IMR-90 (cell line): ENCODE measurements around the gene KLF11. TPM values are rescaled to one million over a fixed set of nuclear protein-coding genes. Genes with fewer than 3 reads are reported as not detected.
A peak's percentile ranks its signal among the peaks of the same experiment; 100 is the strongest.

Source experiments
- ATAC-seq: fragments of 200-7000 bp; cut with Tn5 transposase; 2 replicates; pipeline ENCODE4 v1.9.1; 2020; ENCODE audit warnings: low read depth, mild to moderate bottlenecking, moderate library complexity
- BruUV-seq: library from RNA; stranded (reverse); fragments of 400-500 nt; replicated peaks from 2 replicates; lab custom pipeline; 2021; lab: Mats Ljungman, UMichigan
- CTCF ChIA-PET: fragments of 300-600 bp; formaldehyde crosslinking; extraction: SDS; loops from one replicate; lab custom pipeline; 2021; ENCODE audit warnings: antibody characterized with exemption; lab: Yijun Ruan, JAX
- POLR2A ChIA-PET: fragments of 300-600 bp; sonication (Branson Sonifier 250); formaldehyde crosslinking; loops from one replicate; lab custom pipeline; 2022; ENCODE audit warnings: antibody characterized with exemption; ENCODE audit not compliant: unreplicated experiment; lab: Charles Lee
- DNase-seq: peaks from one replicate; pipeline ENCODE4 v3.0.0; 2013
- H2AFZ ChIP-seq: replicated peaks from 2 replicates; pipeline ENCODE3; 2013; ENCODE audit warnings: low read length, mild to moderate bottlenecking; ENCODE audit not compliant: poor library complexity
- H2AK5ac ChIP-seq: 2 replicates; pipeline ENCODE4 v1.6.1; 2013; ENCODE audit warnings: low read depth, low read length, inconsistent platforms
- H2AK9ac ChIP-seq: replicated peaks from 2 replicates; pipeline ENCODE3; 2013; ENCODE audit warnings: mild to moderate bottlenecking, low read depth, low read length, moderate library complexity; ENCODE audit not compliant: poor library complexity
- H2BK120ac ChIP-seq: 2 replicates; pipeline ENCODE4 v1.6.1; 2013; ENCODE audit warnings: low read depth, low read length, inconsistent platforms
- H2BK15ac ChIP-seq: 3 replicates; pipeline ENCODE4 v1.6.1; 2013; ENCODE audit warnings: low read depth, low read length, inconsistent platforms
- H2BK20ac ChIP-seq: 2 replicates; pipeline ENCODE4 v1.6.1; 2013; ENCODE audit warnings: low read depth, mild to moderate bottlenecking, inconsistent platforms, low read length, moderate library complexity
- H2BK5ac ChIP-seq: 2 replicates; pipeline ENCODE4 v1.6.1; 2013; ENCODE audit warnings: mild to moderate bottlenecking, low read depth, low read length, inconsistent platforms; ENCODE audit not compliant: poor library complexity, severe bottlenecking
- H3K14ac ChIP-seq: replicated peaks from 2 replicates; pipeline ENCODE4 v1.6.1; 2013; ENCODE audit warnings: low read depth, low read length, inconsistent platforms
- H3K18ac ChIP-seq: 2 replicates; pipeline ENCODE4 v1.6.1; 2013; ENCODE audit warnings: low read depth, low read length, control low read depth
- H3K23ac ChIP-seq: 2 replicates; pipeline ENCODE4 v1.6.1; 2013; ENCODE audit warnings: low read depth, low read length, inconsistent platforms
- H3K27ac ChIP-seq: 2 replicates; pipeline ENCODE4 v1.5.1; 2013; ENCODE audit warnings: mild to moderate bottlenecking, control low read depth, low read length; ENCODE audit not compliant: insufficient read depth
- H3K27me3 ChIP-seq: 2 replicates; pipeline ENCODE4 v1.6.1; 2013; ENCODE audit warnings: low read length; ENCODE audit not compliant: control insufficient read depth, insufficient read depth
- H3K36me3 ChIP-seq: 2 replicates; pipeline ENCODE4 v1.6.1; 2013; ENCODE audit warnings: low read length, mixed read lengths; ENCODE audit not compliant: control insufficient read depth, insufficient read depth
- H3K4ac ChIP-seq: 2 replicates; pipeline ENCODE4 v1.6.1; 2013; ENCODE audit warnings: low read depth, low read length, inconsistent platforms
- H3K4me1 ChIP-seq: 2 replicates; pipeline ENCODE4 v1.6.1; 2013; ENCODE audit warnings: low read length, mixed read lengths; ENCODE audit not compliant: control insufficient read depth, insufficient read depth
- H3K4me2 ChIP-seq: 2 replicates; pipeline ENCODE4 v1.6.1; 2013; ENCODE audit warnings: low read depth, mild to moderate bottlenecking, control low read depth, low read length, moderate library complexity
- H3K4me3 ChIP-seq: 2 replicates; pipeline ENCODE4 v1.5.1; 2013; ENCODE audit warnings: low read depth, mild to moderate bottlenecking, control low read depth, low read length, moderate library complexity; ENCODE audit not compliant: insufficient read depth
- H3K56ac ChIP-seq: 2 replicates; pipeline ENCODE4 v1.6.1; 2013; ENCODE audit warnings: low read length, inconsistent platforms; ENCODE audit not compliant: insufficient read depth; ENCODE audit errors: extremely low read depth
- H3K79me1 ChIP-seq, 2 experiments: 2 replicates each; pipeline ENCODE4 v1.6.1; 2013; ENCODE audit warnings: low read length in 2 of 2, inconsistent platforms in 1 of 2, low read depth in 1 of 2
- H3K9ac ChIP-seq: 2 replicates; pipeline ENCODE4 v1.6.1; 2013; ENCODE audit warnings: low read depth, low read length, control low read depth
- H3K9me1 ChIP-seq: 2 replicates; pipeline ENCODE4 v1.6.1; 2013; ENCODE audit warnings: low read length, inconsistent platforms; ENCODE audit not compliant: insufficient read depth
- H3K9me3 ChIP-seq: 2 replicates; pipeline ENCODE4 v1.6.1; 2013; ENCODE audit warnings: low read length; ENCODE audit not compliant: control insufficient read depth, insufficient read depth
- H4K20me1 ChIP-seq: 2 replicates; pipeline ENCODE4 v1.6.1; 2013; ENCODE audit warnings: low read length, inconsistent platforms; ENCODE audit not compliant: insufficient read depth
- H4K5ac ChIP-seq: 2 replicates; pipeline ENCODE4 v1.6.1; 2013; ENCODE audit warnings: mild to moderate bottlenecking, low read depth, low read length, control low read depth
- H4K8ac ChIP-seq, 2 experiments: 2 replicates each; pipeline ENCODE4 v1.6.1; 2013; ENCODE audit warnings: low read depth in 2 of 2, low read length in 2 of 2, control low read depth in 1 of 2, inconsistent platforms in 1 of 2
- H4K91ac ChIP-seq: 2 replicates; pipeline ENCODE4 v1.6.1; 2013; ENCODE audit warnings: low read depth, low read length, inconsistent platforms; ENCODE audit not compliant: insufficient read depth
- BHLHE40 ChIP-seq: fragments of 150-350 bp; IDR thresholded peaks from 2 replicates; pipeline ENCODE4 v1.6.1; 2016; ENCODE audit warnings: mild to moderate bottlenecking, low read depth, low read length
- CHD1 ChIP-seq: IDR thresholded peaks from 2 replicates; pipeline ENCODE4 v1.6.1; 2012; ENCODE audit warnings: low read depth, low read length, improper control_type of control experiment
- FOS ChIP-seq: fragments of 150-350 bp; IDR thresholded peaks from 2 replicates; pipeline ENCODE4 v1.6.1; 2016; ENCODE audit warnings: low read depth, low read length
- MAZ ChIP-seq: IDR thresholded peaks from 2 replicates; pipeline ENCODE4 v1.6.1; 2012; ENCODE audit warnings: low read depth, mild to moderate bottlenecking, low read length, improper control_type of control experiment, moderate library complexity, borderline replicate concordance
- MXI1 ChIP-seq: IDR thresholded peaks from 2 replicates; pipeline ENCODE4 v1.6.1; 2012; ENCODE audit warnings: low read depth, mild to moderate bottlenecking, low read length, moderate library complexity, borderline replicate concordance
- NFE2L2 ChIP-seq: fragments of 150-350 bp; IDR thresholded peaks from 2 replicates; pipeline ENCODE4 v1.6.1; 2016; ENCODE audit warnings: low read depth, mild to moderate bottlenecking, low read length
- POLR2A ChIP-seq: IDR thresholded peaks from 2 replicates; pipeline ENCODE4 v1.6.1; 2012; ENCODE audit warnings: mild to moderate bottlenecking, low read depth, low read length
- RCOR1 ChIP-seq: IDR thresholded peaks from 2 replicates; pipeline ENCODE4 v1.6.1; 2012; ENCODE audit warnings: mild to moderate bottlenecking, low read length, improper control_type of control experiment; ENCODE audit not compliant: insufficient replicate concordance
- WGBS, 2 experiments: methylation state at CpG; one replicate each; pipeline versions ENCODE4 v1.1.5 to v1.1.7; 2013; ENCODE audit warnings: missing lambda C conversion rate in 2 of 2; ENCODE audit not compliant: insufficient read length in 1 of 2; ENCODE audit errors: extremely low coverage in 2 of 2; 5-methylcytosine and 5-hydroxymethylcytosine counted together
- dilution Hi-C: fragments of 300-500 bp; cut with HindIII; formaldehyde crosslinking; loops from one replicate; pipeline ENCODE4 v1.14.3; 2018; ENCODE audit warnings: low sequenced_read_pairs; ENCODE audit not compliant: unreplicated experiment
- in situ Hi-C: fragments of 300-500 bp; cut with MboI; formaldehyde crosslinking; loops from 3 replicates; pipeline ENCODE4 v1.14.3; 2019; ENCODE audit warnings: low sequenced_read_pairs, inconsistent platforms, mixed read lengths
- intact Hi-C: fragments of 100-400 bp; cut with micrococcal nuclease; formaldehyde crosslinking; loops from 2 replicates; pipeline ENCODE4 v1.10.0; 2022
- polyA plus RNA-seq, 3 experiments: library from polyadenylated mRNA; depleted of rRNA; stranded (reverse); fragments of >200 nt; gene quantifications; 2 replicates each; pipeline ENCODE4 v1.2.3, GENCODE V29; 2012; ENCODE audit warnings: low replicate concordance in 1 of 3
- total RNA-seq: library from RNA; depleted of rRNA; stranded (reverse); fragments of >200 nt; gene quantifications from 2 replicates; pipeline ENCODE4 v1.2.3, GENCODE V29; 2012
- TF ChIP-seq, protein P1 (sequence below): fragments of 150-350 bp; IDR thresholded peaks from 2 replicates; pipeline ENCODE4 v1.6.1; 2017; ENCODE audit warnings: mild to moderate bottlenecking, antibody characterized with exemption, low read length, low read depth

The KLF11 gene
- total and polyA plus RNA-seq, 2 of the 4 experiments (the other 2 are of a cell fraction), result 2.0 to 2.4 TPM

DNA sequence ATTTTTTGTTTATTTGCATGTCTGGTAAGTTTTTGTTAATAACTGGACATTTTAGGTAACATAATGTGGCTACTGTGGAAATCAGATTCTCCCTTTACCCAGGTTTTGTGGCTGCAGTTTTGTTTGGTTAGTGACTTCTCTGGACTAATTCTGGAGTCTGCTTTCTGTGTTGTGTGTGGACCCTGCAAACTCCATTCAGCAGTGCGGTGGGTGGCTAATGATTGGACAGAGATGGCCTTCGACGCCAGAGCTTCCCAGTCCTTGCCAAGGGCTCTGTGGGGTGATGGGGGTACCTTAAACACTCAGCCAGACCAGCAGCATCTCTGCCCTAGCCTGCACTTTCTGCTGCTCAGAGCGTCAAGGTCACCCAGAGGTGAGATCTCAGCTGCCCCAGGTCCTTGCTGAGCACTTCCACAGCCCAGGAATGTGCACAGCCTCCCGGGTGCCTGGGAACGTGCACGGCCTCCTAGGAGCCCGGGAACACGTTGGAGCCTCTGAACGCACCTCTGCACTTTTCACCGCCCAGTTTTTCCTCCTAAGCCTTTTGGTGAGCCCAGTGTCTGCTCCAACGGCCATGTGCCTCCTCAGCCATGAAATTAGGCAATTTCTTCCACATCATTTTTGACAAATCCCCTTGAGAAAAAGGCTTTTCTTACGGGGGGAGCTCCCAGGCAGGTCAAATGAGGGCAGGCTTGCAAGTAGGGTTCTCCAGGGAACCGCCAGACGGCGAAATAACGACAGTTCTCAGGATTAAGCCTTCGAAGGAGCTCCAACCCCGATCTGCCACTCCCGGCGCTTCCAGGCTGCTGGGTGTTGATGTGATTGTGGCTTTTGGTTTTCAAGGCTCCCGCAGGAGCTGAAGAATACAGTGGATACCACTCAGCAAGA is 35.2 kb upstream of the KLF11 start:
- in situ Hi-C loops (no loop called here), dilution Hi-C loops (no loop called here), intact Hi-C loops (no loop called here)
- Histone ChIP-seq H3K4me3 (no peak overlapping the region), H3K4ac (peak overlapping the region; percentile 42; the same call in 1 of the 2 replicates), H4K8ac (peak overlapping the region in 1 of 2 experiments; percentile 17; a peak in 2 of 4 replicates), H3K14ac (0 out of 2 replicates have a peak overlapping the region, but pooled peaks have one; percentile 23), H3K79me1 (no peaks in the 10 kb centered on the region), H2AK9ac (peak overlapping the region; percentile 44), H3K27ac (0 out of 2 replicates have a peak overlapping the region, but pooled peaks have one; percentile 25), H2AFZ (no peak overlapping the region), H2BK120ac (0 out of 2 replicates have a peak overlapping the region, but pooled peaks have one; percentile 20), H4K91ac (peak overlapping the region; percentile 58), H3K56ac (no peak overlapping the region; the same call in 1 of the 2 replicates), H3K4me2 (no peak overlapping the region; the same call in 1 of the 2 replicates), H2AK5ac (peak overlapping the region; percentile 40), H3K9ac (peak overlapping the region; percentile 44; the same call in 1 of the 2 replicates), H2BK5ac (peak overlapping the region; percentile 29), H4K20me1 (no peaks in the 10 kb centered on the region), H3K9me3 (no peaks in the 10 kb centered on the region), H3K4me1 (peaks cover 28% of the 10 kb centered on the region), H3K18ac (0 out of 2 replicates have a peak overlapping the region, but pooled peaks have one; percentile 24), H3K9me1 (peaks cover 10% of the 10 kb centered on the region), H3K27me3 (no peaks in the 10 kb centered on the region), H3K36me3 (no peaks in the 10 kb centered on the region), H2BK15ac (peak overlapping the region; percentile 57; the same call in 1 of the 3 replicates), H2BK20ac (peak overlapping the region; percentile 51), H3K23ac (peak overlapping the region; percentile 21; the same call in 1 of the 2 replicates), H4K5ac (no peak overlapping the region)
- WGBS, 2 experiments, result 66% methylated on average over 9 of the region's 22 CpGs; no CpG with 5 or more reads in 1 of the 2 experiments
- no peak for DNase-seq
- TF ChIP-seq, protein P1, sequence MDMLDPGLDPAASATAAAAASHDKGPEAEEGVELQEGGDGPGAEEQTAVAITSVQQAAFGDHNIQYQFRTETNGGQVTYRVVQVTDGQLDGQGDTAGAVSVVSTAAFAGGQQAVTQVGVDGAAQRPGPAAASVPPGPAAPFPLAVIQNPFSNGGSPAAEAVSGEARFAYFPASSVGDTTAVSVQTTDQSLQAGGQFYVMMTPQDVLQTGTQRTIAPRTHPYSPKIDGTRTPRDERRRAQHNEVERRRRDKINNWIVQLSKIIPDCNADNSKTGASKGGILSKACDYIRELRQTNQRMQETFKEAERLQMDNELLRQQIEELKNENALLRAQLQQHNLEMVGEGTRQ, result no peak
- TF ChIP-seq POLR2A, result no peak
- TF ChIP-seq MAZ, result no peak
- TF ChIP-seq BHLHE40, result no peak
- TF ChIP-seq RCOR1, result no peak
- TF ChIP-seq MXI1, result no peak
- no peak for TF ChIP-seq CHD1
- TF ChIP-seq NFE2L2, result no peak
- TF ChIP-seq FOS, result no peak
- no peak for ATAC-seq
- no TSS peak for BruUV-seq
- ChIA-PET CTCF (interaction anchor here (1.5 kb wide), 1 partner anchor 20 kb away, joined by 4 read pairs; no protein-coding TSS in a partner anchor), POLR2A (no interaction called here)
